HEK293T (cell line): Measurements from ENCODE around the gene NEB.

Source experiments
- CTCF ChIA-PET: fragments of 350-600 bp; formaldehyde crosslinking; extraction: SDS; loops from one replicate; lab custom pipeline; 2021; ENCODE audit warnings: antibody characterized with exemption, inconsistent platforms; lab: Yijun Ruan, JAX
- POLR2A ChIA-PET: fragments of 350-600 bp; formaldehyde crosslinking; extraction: SDS; loops from one replicate; lab custom pipeline; 2020; ENCODE audit warnings: antibody characterized with exemption, inconsistent platforms; lab: Yijun Ruan, JAX
- DNase-seq: peaks from one replicate; pipeline ENCODE4 v3.0.0; 2012; ENCODE audit warnings: mixed read lengths; ENCODE audit errors: extremely low spot score
- ARNT ChIP-seq: fragments of 450-650 bp; IDR thresholded peaks from 2 replicates; pipeline ENCODE4 v1.6.1; 2017; ENCODE audit warnings: mild to moderate bottlenecking
- BHLHE40 ChIP-seq: fragments of 450-650 bp; IDR thresholded peaks from 2 replicates; pipeline ENCODE4 v1.6.1; 2016; ENCODE audit warnings: mild to moderate bottlenecking, moderate library complexity, borderline replicate concordance
- CTBP1 ChIP-seq: fragments of 450-650 bp; IDR thresholded peaks from 2 replicates; pipeline ENCODE4 v1.6.1; 2016; ENCODE audit warnings: borderline replicate concordance
- FOXA1 ChIP-seq: fragments of 450-650 bp; IDR thresholded peaks from 2 replicates; pipeline ENCODE4 v1.6.1; 2016; ENCODE audit warnings: mild to moderate bottlenecking
- FOXK2 ChIP-seq: fragments of 450-650 bp; IDR thresholded peaks from 2 replicates; pipeline ENCODE4 v1.6.1; 2016; ENCODE audit warnings: mild to moderate bottlenecking
- FOXM1 ChIP-seq: fragments of 450-650 bp; IDR thresholded peaks from 2 replicates; pipeline ENCODE4 v1.6.1; 2017; ENCODE audit warnings: mild to moderate bottlenecking, borderline replicate concordance
- HDGF ChIP-seq: fragments of 450-650 bp; IDR thresholded peaks from 2 replicates; pipeline ENCODE4 v1.6.1; 2017; ENCODE audit warnings: antibody characterized with exemption, borderline replicate concordance
- L3MBTL2 ChIP-seq: fragments of 450-650 bp; conservative IDR thresholded peaks from 2 replicates; pipeline ENCODE4 v1.6.1; 2016; ENCODE audit warnings: mild to moderate bottlenecking
- LEF1 ChIP-seq: fragments of 450-650 bp; IDR thresholded peaks from 2 replicates; pipeline ENCODE4 v1.6.1; 2017; ENCODE audit warnings: mild to moderate bottlenecking, borderline replicate concordance
- NFRKB ChIP-seq: fragments of 450-650 bp; IDR thresholded peaks from 2 replicates; pipeline ENCODE4 v1.6.1; 2016; ENCODE audit warnings: mild to moderate bottlenecking, moderate library complexity
- SP1 ChIP-seq: fragments of 450-650 bp; IDR thresholded peaks from 2 replicates; pipeline ENCODE4 v1.6.1; 2017
- SUZ12 ChIP-seq: fragments of 450-650 bp; IDR thresholded peaks from 2 replicates; pipeline ENCODE4 v1.6.1; 2016; ENCODE audit warnings: mild to moderate bottlenecking
- TARDBP ChIP-seq: fragments of 450-650 bp; IDR thresholded peaks from 2 replicates; pipeline ENCODE4 v1.6.1; 2016
- ZNF384 ChIP-seq: fragments of 450-650 bp; IDR thresholded peaks from 2 replicates; pipeline ENCODE4 v1.6.1; 2016
- TF ChIP-seq, protein P1 (sequence below): fragments of 450-650 bp; IDR thresholded peaks from 2 replicates; pipeline ENCODE4 v1.6.1; 2016

NEB gene

DNA sequence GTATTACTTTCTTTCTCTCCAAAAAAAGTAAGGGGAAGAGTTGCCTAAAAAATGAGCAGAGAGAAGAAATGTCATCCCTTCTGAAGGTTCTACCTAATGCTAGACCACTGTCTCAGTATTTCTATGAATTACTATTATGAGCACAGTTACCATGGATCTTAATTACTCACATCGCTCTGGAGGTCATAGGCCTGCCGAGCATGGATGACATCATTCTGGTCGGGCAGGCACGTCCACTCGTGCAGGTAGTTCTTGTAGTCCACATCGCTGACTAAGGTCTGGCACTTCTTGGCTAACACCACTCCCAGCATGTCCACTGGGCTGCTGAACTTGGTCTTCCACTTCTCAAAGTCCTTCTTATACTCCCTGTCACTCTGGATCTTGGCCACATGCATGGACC is 106.9 kb downstream of the NEB start:
- no peak for TF ChIP-seq ARNT
- TF ChIP-seq, protein P1, sequence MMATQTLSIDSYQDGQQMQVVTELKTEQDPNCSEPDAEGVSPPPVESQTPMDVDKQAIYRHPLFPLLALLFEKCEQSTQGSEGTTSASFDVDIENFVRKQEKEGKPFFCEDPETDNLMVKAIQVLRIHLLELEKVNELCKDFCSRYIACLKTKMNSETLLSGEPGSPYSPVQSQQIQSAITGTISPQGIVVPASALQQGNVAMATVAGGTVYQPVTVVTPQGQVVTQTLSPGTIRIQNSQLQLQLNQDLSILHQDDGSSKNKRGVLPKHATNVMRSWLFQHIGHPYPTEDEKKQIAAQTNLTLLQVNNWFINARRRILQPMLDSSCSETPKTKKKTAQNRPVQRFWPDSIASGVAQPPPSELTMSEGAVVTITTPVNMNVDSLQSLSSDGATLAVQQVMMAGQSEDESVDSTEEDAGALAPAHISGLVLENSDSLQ = no peak
- no peak for DNase-seq
- CTCF ChIA-PET = no interaction called here
- POLR2A ChIA-PET = no interaction called here

DNA sequence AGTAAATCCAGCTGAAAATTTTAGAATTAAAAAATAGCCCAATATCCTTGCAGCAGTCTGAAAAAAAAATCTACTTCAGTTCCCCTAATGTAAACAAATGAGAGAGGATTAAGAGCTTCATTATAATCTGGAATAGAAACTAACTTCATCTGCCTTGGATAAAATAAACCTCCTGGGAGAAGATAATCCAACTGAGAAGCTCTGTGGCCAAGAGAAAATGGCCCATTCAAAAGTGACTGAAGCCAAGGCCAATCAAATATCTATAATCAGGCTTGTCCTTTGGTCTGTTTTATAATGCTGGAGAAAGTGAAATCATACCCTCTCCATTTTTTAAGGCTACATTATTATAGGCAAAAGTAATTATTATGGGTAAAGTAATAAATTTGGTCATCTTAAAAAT is 110.0 kb downstream of the NEB start:
- TF ChIP-seq L3MBTL2 = no peak
- CTCF ChIA-PET = no interaction called here

DNA sequence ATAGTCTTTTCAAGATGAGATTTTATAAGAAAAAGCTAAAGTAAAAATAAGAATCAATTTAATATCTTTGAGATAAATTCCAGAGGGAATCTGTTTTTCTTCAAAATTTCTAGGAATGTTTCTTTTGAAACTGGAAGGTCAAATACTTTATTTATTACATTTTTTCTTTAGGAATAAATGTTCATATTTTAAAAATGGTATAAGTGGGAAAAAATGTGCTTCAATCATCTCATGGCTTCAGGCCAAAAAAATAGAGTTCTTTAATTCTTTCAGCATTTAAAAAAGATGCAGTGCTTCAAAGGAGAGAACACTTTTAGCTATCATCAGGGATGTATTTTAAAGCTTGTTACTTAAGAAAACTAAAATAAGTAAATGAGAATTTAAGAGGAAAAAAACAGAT is 110.6 kb downstream of the NEB start:
- POLR2A ChIA-PET = no interaction called here
- CTCF ChIA-PET = no interaction called here
- no peak for TF ChIP-seq SP1
- TF ChIP-seq HDGF = no peak
- TF ChIP-seq FOXK2 = no peak
- TF ChIP-seq, protein P1 = no peak
- DNase-seq = no peak

More for the DNA sequence above, 110.0 kb downstream of the NEB start:
- POLR2A ChIA-PET = no interaction called here
- no peak for DNase-seq

DNA sequence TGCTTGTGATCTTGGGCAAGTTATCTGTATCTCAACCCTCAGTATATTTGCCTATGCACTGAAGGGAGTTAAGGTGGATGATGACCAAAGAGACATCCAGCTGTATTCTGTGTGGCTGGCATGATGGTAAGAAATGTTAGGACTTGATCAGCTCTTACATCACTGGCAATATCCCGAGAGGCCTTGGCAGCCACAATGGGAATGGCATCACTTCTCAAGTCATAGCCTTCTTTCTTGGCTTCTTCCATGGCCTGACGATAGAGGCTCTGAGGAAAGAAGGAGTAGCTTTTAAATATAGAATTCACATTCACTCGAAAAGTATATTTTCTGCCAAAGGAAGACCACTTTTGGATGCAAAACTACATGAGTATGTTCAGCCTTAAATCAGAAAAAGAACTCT is 113.5 kb downstream of the NEB start:
- no peak for DNase-seq
- ChIA-PET POLR2A (no interaction called here), CTCF (no interaction called here)

DNA sequence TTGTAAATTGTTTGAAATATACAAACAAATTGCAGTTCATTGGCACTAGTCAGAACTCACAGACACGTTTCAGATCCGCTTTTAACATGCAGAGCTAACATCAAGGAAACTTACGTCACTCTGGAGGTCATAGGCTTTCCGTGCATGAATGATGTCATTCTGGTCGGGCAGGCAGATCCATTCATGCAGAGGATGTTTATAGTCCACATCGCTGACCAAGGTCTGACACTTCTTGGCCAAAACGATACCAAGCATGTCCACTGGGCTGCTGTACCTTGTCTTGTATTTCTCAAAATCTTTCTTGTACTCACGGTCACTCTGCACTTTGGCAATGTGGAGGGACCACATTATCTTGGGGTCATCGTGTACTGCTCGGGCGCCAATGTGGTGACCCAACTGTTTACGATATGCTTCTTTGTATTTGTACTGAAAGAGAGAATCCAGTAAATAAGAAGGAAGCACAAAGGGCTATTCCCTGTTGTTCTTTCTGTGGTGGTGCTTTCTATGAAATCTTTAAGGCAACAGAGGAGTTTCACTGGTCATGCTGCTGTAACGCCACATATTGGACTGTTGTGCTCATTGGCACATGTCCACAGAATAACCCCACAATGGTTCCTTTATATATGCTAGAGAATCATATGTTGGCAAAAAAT is 114.8 kb downstream of the NEB start:
- POLR2A ChIA-PET = no interaction called here
- DNase-seq = no peak
- TF ChIP-seq L3MBTL2 (no peak), ZNF384 (no peak), SP1 (no peak), FOXK2 (no peak), ARNT (no peak), LEF1 (no peak), TARDBP (no peak), BHLHE40 (no peak), FOXM1 (no peak), HDGF (no peak), NFRKB (no peak), SUZ12 (no peak), CTBP1 (no peak)
- CTCF ChIA-PET = interaction anchor here (0.9 kb wide), 1 partner anchor 407 kb away, joined by 3 read pairs; no protein-coding TSS in a partner anchor

More for the DNA sequence above, 113.5 kb downstream of the NEB start:
- TF ChIP-seq L3MBTL2 (no peak), TARDBP (no peak), NFRKB (no peak), FOXM1 (no peak), FOXK2 (no peak)

DNA sequence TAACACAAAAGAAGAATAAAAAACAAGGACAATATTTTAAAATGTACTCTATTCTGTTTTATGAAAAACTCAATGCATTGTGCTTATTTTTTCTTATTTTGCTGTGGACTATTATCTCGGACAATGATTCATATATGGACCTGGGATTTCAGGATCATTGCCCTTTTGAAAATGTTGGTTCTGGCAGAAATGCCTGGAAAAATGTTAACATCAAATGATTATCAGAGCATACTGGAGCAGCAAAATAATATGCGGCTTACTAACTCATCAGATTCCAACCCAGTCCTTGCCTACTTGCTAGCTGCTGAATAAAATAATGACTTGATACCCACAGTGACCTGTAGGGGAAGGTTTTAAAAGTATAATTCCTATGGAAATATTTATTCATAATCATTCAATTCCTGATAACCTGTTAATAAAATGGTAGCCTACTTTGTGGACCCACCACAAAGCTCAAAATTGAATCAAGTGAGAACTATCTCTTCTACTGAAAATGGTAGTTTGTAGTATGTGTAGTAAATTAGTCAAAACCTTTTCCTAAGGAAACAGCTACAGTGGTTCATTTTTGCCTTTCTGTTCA is 117.4 kb downstream of the NEB start:
- ChIA-PET CTCF (no interaction called here), POLR2A (no interaction called here)
- no peak for DNase-seq
- TF ChIP-seq NFRKB (no peak), ARNT (no peak), L3MBTL2 (no peak), HDGF (no peak), SP1 (no peak), ZNF384 (no peak), FOXA1 (no peak), CTBP1 (no peak), LEF1 (no peak)
- TF ChIP-seq, protein P1 = no peak

DNA sequence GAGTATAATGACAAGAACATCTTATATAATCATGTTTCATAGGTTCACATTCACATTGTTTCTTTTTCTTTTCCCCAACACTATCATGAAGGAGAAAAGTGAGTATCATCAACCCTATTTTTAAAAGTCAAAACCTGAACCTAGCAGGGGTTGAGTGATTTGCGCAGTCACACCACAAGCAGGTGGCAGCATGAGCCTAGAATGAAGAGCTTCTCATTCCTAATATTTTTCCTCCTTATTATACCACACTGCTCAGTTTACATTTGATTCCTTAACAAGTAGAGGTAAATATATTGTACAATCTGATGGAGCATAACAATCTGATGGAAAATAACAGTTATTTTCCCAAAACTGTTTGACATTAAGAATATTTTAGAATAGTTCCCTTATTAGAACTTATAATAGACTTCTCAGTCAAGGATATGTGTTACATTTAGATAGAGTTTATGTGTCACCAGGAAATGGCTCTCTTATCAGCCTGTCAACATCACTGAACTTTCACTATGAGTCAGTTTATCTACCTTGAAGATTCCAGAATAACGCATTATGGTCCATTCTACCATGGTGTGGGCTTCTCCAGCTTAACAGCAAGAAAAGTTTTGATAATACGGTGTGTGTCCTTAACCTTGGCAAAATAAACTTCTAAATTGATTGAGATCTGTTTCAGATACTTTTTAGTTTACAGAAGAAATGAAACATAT is 119.5 kb downstream of the NEB start:
- ChIA-PET CTCF (no interaction called here), POLR2A (no interaction called here)
- no peak for DNase-seq
- TF ChIP-seq SUZ12 (no peak), BHLHE40 (no peak)

DNA sequence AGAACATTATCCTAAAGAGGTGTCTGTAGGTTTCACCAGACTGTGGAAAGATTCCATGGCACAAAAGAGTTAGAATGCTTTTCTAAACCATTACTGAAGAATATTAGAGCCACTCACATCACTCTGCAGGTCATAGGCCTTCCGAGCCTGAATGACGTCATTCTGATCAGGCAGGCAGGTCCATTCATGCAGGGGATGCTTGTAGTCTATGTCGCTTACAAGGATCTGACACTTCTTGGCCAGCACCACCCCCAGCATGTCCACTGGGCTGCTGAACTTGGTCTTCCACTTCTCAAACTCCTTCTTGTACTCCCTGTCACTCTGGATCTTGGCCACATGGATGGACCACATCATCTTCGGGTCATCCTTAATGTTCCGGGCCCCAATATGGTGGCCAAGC is 120.1 kb downstream of the NEB start:
- ChIA-PET CTCF (no interaction called here), POLR2A (no interaction called here)
- TF ChIP-seq BHLHE40 = no peak
- DNase-seq = no peak
